HG03571 (cell line): ENCODE measurements around the gene OR6S1.
"Not testable (repeated sequence)": the region's sequence is repeated elsewhere in the genome, so short reads cannot be mapped to it uniquely, and the experiment has no call there.

ENCODE experiments used
- ATAC-seq: cut with Tn5 transposase; IDR thresholded peaks from one replicate; pipeline ENCODE4 v1.9.1; 2021; ENCODE audit not compliant: unreplicated experiment

The OR6S1 gene

DNA sequence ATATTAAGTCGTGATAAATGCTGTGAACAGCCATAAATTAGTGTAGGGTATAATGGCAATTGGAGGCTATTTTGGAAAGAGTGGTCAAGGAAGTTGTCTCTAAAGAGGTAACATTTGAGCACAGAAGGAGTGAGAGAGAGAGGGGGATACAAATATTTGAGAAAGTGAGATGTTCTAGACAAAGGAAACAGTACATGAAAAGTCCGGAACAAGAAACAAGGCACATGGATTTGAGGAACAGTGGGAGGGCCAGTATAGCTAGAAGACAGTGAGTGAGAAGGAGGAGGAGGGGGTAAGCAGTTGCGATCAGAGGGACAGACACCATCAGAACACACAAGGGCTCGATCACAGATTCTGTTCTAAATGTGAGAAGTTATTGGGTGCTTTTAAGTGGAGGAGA is 30.2 kb downstream of the OR6S1 start:
- no peak for ATAC-seq

GRCh38 chr14:20610002-20610765 is 31.3 kb downstream of the OR6S1 start:
- ATAC-seq, result no peak

DNA sequence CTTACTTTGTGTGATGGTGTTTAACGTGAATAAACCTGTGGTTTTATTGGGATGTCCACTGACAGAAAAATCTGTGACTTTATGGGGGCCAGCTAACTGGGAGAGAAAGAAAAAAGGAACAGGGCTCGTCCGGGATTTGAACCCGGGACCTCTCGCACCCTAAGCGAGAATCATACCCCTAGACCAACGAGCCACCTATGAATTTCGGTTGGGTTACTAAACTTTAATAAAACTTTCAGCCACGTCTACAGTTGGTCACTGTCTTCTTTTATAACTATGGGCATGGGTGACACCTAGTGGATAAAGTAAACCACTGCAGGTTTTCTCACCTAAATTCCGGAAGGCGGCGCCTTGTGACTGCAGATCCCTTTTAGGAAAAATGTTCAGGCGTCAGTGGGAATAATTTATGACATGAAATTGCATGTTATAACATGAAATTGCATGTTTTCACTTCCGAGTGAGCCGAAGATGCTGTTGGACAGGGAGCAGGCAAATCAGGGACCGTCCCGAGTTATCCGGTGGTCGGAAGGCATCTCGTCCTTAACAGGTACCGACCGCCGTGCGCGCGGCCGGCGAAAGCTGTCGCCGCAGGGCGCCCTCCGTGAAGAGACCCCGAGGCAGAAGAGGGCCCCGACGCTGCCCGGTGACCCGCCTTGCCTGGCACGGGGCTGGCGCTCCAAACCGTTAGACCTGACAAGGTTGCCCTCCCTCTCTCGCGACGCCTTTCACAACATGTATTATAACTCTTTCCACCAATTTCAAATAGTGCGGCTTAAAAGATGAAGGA is 32.1 kb downstream of the OR6S1 start:
- peak; percentile 27 for ATAC-seq

DNA sequence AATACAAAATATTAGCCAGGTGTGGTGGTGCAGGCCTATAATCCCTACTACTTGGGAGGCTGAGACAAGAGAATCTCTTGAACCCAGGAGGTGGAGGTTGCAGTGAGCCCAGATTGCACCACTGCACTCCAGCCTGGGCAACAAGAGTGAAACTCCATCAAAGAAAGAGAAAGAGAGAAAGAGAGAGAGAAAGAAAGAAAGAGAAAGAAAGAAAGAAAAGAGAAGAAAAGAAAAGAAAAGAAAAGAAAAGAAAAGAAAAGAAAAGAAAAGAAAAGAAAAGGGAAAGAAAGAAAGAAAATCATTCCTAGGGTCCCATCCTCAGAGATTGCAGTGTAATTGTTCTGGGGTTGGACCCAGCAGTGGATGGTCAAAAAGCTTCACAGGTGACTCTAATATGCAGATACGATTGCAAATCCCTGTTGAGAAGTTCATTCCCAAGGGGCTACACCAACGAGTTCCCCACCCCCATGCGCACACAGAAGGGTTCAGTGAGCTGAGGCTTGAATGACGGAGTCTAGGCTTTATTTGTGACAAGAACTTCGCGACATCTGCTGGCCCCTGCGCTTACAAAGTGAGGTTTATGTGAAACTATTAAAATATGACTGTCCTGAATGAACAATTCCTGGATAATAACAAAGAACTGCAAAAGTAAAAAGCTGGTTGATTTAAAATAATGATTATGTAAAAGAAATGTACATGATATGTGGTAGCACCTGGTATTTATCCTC is 32.9 kb downstream of the OR6S1 start:
- ATAC-seq, result no peak

DNA sequence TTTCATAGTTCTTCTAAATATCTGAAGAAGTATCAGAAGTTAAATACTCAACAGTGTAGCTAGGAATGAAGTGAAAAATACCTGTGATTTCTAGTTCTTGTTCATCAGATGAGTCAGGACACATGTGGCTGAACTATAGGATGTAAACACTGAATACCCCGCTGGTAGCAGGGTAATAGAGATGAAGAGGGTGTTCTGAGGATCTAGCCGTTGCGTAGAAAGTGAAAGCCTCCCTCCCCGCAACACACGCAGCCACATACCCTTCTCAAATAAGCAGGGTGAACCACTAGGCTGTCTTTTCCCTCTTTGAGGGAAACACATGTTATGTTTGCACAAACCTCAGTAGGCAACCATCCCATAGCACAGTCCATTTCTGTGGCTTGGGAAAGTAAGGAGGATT is 33.9 kb downstream of the OR6S1 start:
- no peak for ATAC-seq

GRCh38 chr14:20606902-20607242 is 34.6 kb downstream of the OR6S1 start:
- ATAC-seq, result no peak

- ATAC-seq, result no peak
These were observed 35.1 kb downstream of the OR6S1 start for GRCh38 chr14:20606190-20606901.

- no peak for ATAC-seq
These were observed 37.4 kb downstream of the OR6S1 start for GRCh38 chr14:20603813-20604690.

DNA sequence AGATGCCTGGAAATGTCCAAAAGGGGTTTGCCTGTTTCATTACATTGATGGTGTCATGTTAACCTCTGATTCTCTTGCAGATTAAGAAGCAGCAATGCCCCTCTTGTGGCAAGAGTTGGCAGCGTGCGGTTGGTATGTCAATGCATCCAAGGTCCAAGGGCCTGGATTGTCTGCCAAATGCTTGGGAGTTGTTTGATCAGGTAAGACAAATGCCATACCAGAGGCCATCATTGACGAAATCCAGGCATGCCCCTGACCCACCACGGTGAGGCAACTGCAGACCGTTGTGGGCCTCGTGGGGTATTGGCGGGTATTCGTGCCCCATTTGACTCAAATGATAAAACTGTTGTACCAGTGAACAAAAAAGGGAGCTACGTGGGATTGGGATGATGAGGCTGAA is 38.9 kb downstream of the OR6S1 start:
- no peak for ATAC-seq

DNA sequence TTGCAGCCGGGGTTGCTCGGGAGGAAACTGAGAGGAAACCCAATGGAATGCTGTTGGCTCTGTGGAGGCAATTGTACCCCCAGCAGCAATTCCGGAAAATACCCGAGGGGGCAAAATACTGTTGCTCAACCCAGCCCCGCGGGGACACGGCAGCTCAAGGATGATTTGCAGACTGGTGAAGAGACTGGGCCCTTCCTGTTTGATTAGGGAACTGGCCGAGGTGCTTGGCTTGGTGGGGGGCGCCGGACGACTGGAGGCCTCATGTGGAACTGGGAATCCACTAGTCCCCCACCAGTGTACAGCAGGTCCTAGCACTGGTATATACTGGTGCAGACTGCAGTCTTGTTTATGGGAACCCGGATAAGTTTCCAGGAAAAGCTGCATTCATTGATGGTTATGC is 40.0 kb downstream of the OR6S1 start:
- no peak for ATAC-seq

DNA sequence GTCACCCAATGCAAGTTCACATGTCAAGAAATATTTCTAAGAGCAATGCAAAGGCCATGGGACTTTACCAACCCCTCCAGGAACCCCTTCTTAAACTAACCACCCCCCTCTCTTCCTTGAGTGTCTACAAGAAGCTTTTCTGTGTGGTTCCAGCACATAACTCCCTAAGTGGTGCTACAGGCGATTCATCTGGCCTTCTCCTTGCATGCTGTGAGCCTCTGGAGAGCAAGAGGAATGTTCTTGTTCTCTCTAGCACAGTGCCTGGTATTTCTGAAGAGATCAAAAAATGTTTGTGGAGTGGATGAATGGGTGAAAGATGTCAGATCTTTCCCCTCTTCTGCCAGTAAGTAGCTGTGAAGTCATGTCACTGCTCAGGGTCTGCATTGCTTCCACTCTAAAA is 44.4 kb downstream of the OR6S1 start:
- ATAC-seq, result no peak

DNA sequence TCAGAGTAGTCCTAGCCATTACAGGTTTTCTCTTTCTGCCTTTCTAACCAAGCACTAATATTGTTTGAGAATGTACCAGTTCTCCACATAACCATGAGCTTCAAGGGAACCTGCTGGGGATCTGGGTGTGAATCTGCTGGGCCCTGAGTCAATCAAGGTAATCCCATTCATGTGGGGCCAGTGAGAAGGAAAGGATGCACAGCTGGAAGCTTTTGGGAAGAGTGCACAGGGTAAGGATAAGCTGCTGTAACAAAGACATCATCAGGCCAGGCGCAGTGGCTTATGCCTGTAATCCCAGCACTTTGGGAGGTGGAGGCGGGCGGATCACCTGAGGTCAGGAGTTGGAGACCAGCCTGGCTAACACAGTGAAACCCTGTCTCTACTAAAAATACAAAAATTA is 45.8 kb downstream of the OR6S1 start:
- not testable (repeated sequence) for ATAC-seq

GRCh38 chr14:20592574-20592973 is 48.9 kb downstream of the OR6S1 start:
- no peak for ATAC-seq

GRCh38 chr14:20591235-20591634 is 50.3 kb downstream of the OR6S1 start, which contains the start of gene RNASE12:
RNASE12 (minus strand) TSS chr14:20591376; CDS start chr14:20590723, 653 bp downstream.
- ATAC-seq, result no peak
